SH-SY5Y (cell line): ENCODE measurements around the gene MAP2K2.

Experiments
- GATA2 ChIP-seq: IDR thresholded peaks from 2 replicates; pipeline ENCODE4 v1.6.1; 2011; ENCODE audit warnings: mild to moderate bottlenecking, low read depth, low read length
- GATA3 ChIP-seq: IDR thresholded peaks from 2 replicates; pipeline ENCODE4 v1.6.1; 2011; ENCODE audit warnings: low read depth, mild to moderate bottlenecking, low read length, moderate library complexity

DNA sequence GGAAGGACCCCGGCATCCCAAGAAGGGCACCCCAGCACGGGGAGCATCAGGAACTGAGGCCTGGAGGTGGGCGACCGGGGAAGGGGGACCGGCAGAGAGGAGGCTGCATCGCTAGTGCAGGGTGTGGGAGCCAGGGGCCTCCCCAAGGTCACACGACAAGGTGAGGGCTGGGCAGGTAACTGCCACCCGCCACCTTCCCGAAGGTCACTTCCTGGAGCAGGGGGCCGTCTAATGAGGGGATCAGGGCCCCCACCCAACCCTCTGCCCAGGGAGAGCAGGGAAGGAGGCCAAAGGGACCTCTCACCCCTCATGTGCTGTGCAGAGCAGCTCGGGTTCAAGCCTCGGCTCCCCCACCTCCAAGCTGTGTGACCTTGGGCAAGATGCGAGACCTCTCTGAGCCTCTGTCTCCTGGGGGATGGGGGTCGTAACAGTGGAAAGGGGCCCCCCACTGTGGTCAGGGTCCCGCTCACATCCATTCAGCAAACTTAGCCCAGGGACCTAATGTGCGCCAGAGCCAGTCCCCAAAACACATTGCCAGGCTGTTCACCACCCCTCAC lies 63.2 kb downstream of the MAP2K2 start:
- TF ChIP-seq GATA2, result no peak
- no peak for TF ChIP-seq GATA3
